GM12892 (cell line): ENCODE measurements around the gene POLR3H.

Source experiments
- POLR2A ChIP-seq: IDR thresholded peaks from 2 replicates; pipeline ENCODE4 v1.6.1; 2011; ENCODE audit warnings: low read depth, low read length, control low read depth
- POLR2AphosphoS5 ChIP-seq: IDR thresholded peaks from 2 replicates; pipeline ENCODE4 v1.6.1; 2011; ENCODE audit warnings: low read depth, low read length, control low read depth

- TF ChIP-seq POLR2A = no peak
- TF ChIP-seq POLR2AphosphoS5 = no peak
Measured at GRCh38 chr22:41562461-41562860, 18.2 kb upstream of the POLR3H start.
